Erythroblast (primary cell): Measurements from ENCODE around the gene RPS27L.

Experiments
- GATA1 ChIP-seq: IDR thresholded peaks from 2 replicates; pipeline ENCODE4 v1.6.1; 2011; ENCODE audit warnings: low read depth, mild to moderate bottlenecking, control low read depth, low read length, moderate library complexity
- POLR2A ChIP-seq: IDR thresholded peaks from 2 replicates; pipeline ENCODE4 v1.6.1; 2011; ENCODE audit warnings: mild to moderate bottlenecking, low read length

DNA sequence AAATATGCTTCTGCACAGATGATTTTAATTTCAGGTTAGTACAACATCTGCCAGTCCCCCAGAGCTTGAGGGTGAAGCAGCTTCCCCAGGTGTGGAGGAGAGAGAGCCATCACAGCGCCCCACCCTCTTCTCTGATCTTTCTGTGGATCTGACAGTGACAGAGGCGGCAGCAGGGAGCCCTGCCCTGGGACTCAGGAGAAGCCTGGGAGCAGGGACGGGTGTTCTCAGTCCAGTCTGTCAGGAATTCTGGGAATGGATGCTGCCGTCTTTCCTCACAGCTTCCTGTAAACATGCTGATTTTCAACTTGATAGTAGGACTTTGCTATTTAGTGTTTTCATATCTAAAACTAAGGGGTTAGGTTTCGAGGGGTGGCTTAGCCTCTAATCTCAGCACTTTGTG lies 20.8 kb upstream of the RPS27L start:
- TF ChIP-seq POLR2A = no peak
- TF ChIP-seq GATA1 = no peak
